ENCODE measurements around the gene CLEC7A.

CLEC7A gene

GRCh38 chr12:10130042-10130441 lies at the start of gene CLEC7A:
TSS of gene CLEC7A (minus strand) at chr12:10130199. CDS start at chr12:10130082, 117 bp downstream.
- no peak for DNase-seq (ENCODE audit: low spot score)

GRCh38 chr12:10179776-10180181 lies 49.8 kb upstream of the CLEC7A start:
- no peak for DNase-seq (ENCODE audit: low spot score)

GRCh38 chr12:10178821-10179220 lies 48.8 kb upstream of the CLEC7A start, which contains the start of gene TMEM52B:
TSS of gene TMEM52B (plus strand) at chr12:10179032. CDS start at chr12:10179575, 543 bp downstream.
- no peak for DNase-seq (ENCODE audit: low spot score)

- DNase-seq (ENCODE audit: low spot score) = no peak
These were observed 46.0 kb upstream of the CLEC7A start for GRCh38 chr12:10175846-10176636.

- no peak for DNase-seq (ENCODE audit: low spot score)
These were observed 45.1 kb upstream of the CLEC7A start for GRCh38 chr12:10174986-10175614.

GRCh38 chr12:10171973-10172728 lies 42.2 kb upstream of the CLEC7A start, which contains the start of gene OLR1:
TSS of gene OLR1 (minus strand) at chr12:10172132. CDS start at chr12:10172077, 55 bp downstream.
- DNase-seq (ENCODE audit: low spot score) = no peak

- no peak for DNase-seq (ENCODE audit: low spot score)
These were observed 40.2 kb upstream of the CLEC7A start for GRCh38 chr12:10170216-10170615.

GRCh38 chr12:10169104-10169503 lies 39.1 kb upstream of the CLEC7A start:
- no peak for DNase-seq (ENCODE audit: low spot score)

- no peak for DNase-seq (ENCODE audit: low spot score)
These were observed 37.6 kb upstream of the CLEC7A start for GRCh38 chr12:10167599-10167998.

GRCh38 chr12:10165421-10165820 lies 35.4 kb upstream of the CLEC7A start:
- no peak for DNase-seq (ENCODE audit: low spot score)

- DNase-seq (ENCODE audit: low spot score) = no peak
These were observed 33.1 kb upstream of the CLEC7A start for GRCh38 chr12:10163084-10163483.

- DNase-seq (ENCODE audit: low spot score) = no peak
These were observed 30.8 kb upstream of the CLEC7A start for GRCh38 chr12:10160617-10161385.

GRCh38 chr12:10159280-10159679 lies 29.3 kb upstream of the CLEC7A start:
- no peak for DNase-seq (ENCODE audit: low spot score)

GRCh38 chr12:10158406-10158805 lies 28.4 kb upstream of the CLEC7A start:
- DNase-seq (ENCODE audit: low spot score) = no peak

GRCh38 chr12:10155966-10156365 lies 26.0 kb upstream of the CLEC7A start:
- DNase-seq (ENCODE audit: low spot score) = no peak

- DNase-seq (ENCODE audit: low spot score) = no peak
These were observed 24.1 kb upstream of the CLEC7A start for GRCh38 chr12:10154145-10154496.

GRCh38 chr12:10153271-10154144 lies 23.5 kb upstream of the CLEC7A start:
- peak; percentile 77 for DNase-seq (ENCODE audit: low spot score)

- DNase-seq (ENCODE audit: low spot score) = no peak
These were observed 21.6 kb upstream of the CLEC7A start for GRCh38 chr12:10151621-10152020.

- no peak for DNase-seq (ENCODE audit: low spot score)
These were observed 17.9 kb upstream of the CLEC7A start for GRCh38 chr12:10147714-10148403.

GRCh38 chr12:10142976-10143589 lies 13.1 kb upstream of the CLEC7A start:
- DNase-seq (ENCODE audit: low spot score) = no peak
